ENCODE data around the gene MCC. TPM values are rescaled to one million over a fixed set of nuclear protein-coding genes. Genes with fewer than 3 reads are reported as not detected.

Gene MCC
- total RNA-seq, 2 experiments from 2014 or later, result 0.25 TPM; not detected in 1

DNA sequence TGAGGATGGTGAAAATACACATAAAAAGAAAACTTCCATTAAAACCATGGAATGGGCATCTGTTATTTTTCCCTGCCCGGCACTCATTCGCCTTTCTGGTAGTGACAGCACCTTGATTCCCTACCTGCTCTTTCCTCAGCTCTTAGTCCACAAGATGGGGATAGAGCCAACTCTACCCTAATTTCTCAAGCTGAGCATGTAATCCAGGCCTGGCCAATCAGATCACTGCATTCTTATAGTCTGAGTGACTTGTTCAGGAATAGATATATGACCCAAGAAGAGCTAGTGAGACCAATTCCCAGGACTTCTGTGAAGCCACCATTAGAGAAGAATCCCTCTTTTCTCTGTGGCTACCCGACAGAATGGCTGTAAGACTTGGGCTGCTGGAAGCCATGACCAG lies 111.6 kb downstream of the MCC start:
- H3K9me3 ChIP-seq (ENCODE audit: low read length), result no peaks in the 10 kb centered on the region
- H3K4me2 ChIP-seq (ENCODE audit: low read length), result no peak overlapping the region
- H4K20me1 ChIP-seq (ENCODE audit: insufficient read depth, low read length), result no peaks in the 10 kb centered on the region
- H3K9me2 ChIP-seq (ENCODE audit: insufficient read depth, low read length), result no peaks in the 10 kb centered on the region
- intact Hi-C loops (cut with micrococcal nuclease; ENCODE audit: unreplicated experiment), result no loop called here
- no peaks in the 10 kb centered on the region for H3K4me1 ChIP-seq (ENCODE audit: insufficient read depth, low read length, poor library complexity, severe bottlenecking)
- H3K27ac ChIP-seq (ENCODE audit: low read depth, low read length, poor library complexity, severe bottlenecking), result no peak overlapping the region
- H3K36me3 ChIP-seq (ENCODE audit: insufficient read depth, low read length), result no peaks in the 10 kb centered on the region
- BruUV-seq (replicated peaks), result no TSS peak
- no peak for DNase-seq (ENCODE audit: low spot score)
- POLR2A ChIA-PET, result interaction anchor here (0.6 kb wide), 1 partner anchor 941 kb away, joined by 4 read pairs; no protein-coding TSS in a partner anchor
- H2AFZ ChIP-seq (ENCODE audit: low read length), result no peak overlapping the region
- TF ChIP-seq EZH2phosphoT487 (IDR thresholded peaks at IDR 0.05; ENCODE audit: borderline replicate concordance, low read depth, low read length), result no peak
- TF ChIP-seq, protein P1, sequence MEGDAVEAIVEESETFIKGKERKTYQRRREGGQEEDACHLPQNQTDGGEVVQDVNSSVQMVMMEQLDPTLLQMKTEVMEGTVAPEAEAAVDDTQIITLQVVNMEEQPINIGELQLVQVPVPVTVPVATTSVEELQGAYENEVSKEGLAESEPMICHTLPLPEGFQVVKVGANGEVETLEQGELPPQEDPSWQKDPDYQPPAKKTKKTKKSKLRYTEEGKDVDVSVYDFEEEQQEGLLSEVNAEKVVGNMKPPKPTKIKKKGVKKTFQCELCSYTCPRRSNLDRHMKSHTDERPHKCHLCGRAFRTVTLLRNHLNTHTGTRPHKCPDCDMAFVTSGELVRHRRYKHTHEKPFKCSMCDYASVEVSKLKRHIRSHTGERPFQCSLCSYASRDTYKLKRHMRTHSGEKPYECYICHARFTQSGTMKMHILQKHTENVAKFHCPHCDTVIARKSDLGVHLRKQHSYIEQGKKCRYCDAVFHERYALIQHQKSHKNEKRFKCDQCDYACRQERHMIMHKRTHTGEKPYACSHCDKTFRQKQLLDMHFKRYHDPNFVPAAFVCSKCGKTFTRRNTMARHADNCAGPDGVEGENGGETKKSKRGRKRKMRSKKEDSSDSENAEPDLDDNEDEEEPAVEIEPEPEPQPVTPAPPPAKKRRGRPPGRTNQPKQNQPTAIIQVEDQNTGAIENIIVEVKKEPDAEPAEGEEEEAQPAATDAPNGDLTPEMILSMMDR (conservative IDR thresholded peaks at IDR 0.05; ENCODE audit: low read length), result no peak
- CTCF ChIA-PET (ENCODE audit: unreplicated experiment), result interaction anchor here (0.6 kb wide), 1 partner anchor 40 kb away, joined by 3 read pairs; no protein-coding TSS in a partner anchor
- no peaks in the 10 kb centered on the region for H3K79me2 ChIP-seq (ENCODE audit: insufficient read depth, low read depth, low read length)
- H3K4me3 ChIP-seq (ENCODE audit: low read depth, low read length, poor library complexity, severe bottlenecking), result no peak overlapping the region

- Histone ChIP-seq H3K79me2 (ENCODE audit: insufficient read depth, low read depth, low read length) (no peaks in the 10 kb centered on the region), H2AFZ (ENCODE audit: low read length) (no peak overlapping the region), H3K4me3 (ENCODE audit: low read depth, low read length, poor library complexity, severe bottlenecking) (no peak overlapping the region), H3K36me3 (ENCODE audit: insufficient read depth, low read length) (no peaks in the 10 kb centered on the region), H3K27ac (ENCODE audit: low read depth, low read length, poor library complexity, severe bottlenecking) (no peak overlapping the region), H4K20me1 (ENCODE audit: insufficient read depth, low read length) (no peaks in the 10 kb centered on the region), H3K9me3 (ENCODE audit: low read length) (no peaks in the 10 kb centered on the region), H3K9me2 (ENCODE audit: insufficient read depth, low read length) (no peaks in the 10 kb centered on the region), H3K4me1 (ENCODE audit: insufficient read depth, low read length, poor library complexity, severe bottlenecking) (no peaks in the 10 kb centered on the region), H3K4me2 (ENCODE audit: low read length) (no peak overlapping the region)
- BruUV-seq (replicated peaks), result no TSS peak
- TF ChIP-seq EZH2phosphoT487 (IDR thresholded peaks at IDR 0.05; ENCODE audit: borderline replicate concordance, low read depth, low read length), result no peak
- TF ChIP-seq, protein P1 (conservative IDR thresholded peaks at IDR 0.05; ENCODE audit: low read length), result no peak
- intact Hi-C loops (cut with micrococcal nuclease; ENCODE audit: unreplicated experiment), result no loop called here
- DNase-seq (ENCODE audit: low spot score), result no peak
- POLR2A ChIA-PET, result interaction anchor here (0.6 to 2.0 kb wide), 6 partner anchors 20 to 691 kb away, joined by 3 to 9 read pairs (median 6); partner anchors contain the start of gene YTHDC2
- CTCF ChIA-PET (ENCODE audit: unreplicated experiment), result no interaction called here
These were observed 112.7 kb downstream of the MCC start for GRCh38 chr5:113375480-113376060.

DNA sequence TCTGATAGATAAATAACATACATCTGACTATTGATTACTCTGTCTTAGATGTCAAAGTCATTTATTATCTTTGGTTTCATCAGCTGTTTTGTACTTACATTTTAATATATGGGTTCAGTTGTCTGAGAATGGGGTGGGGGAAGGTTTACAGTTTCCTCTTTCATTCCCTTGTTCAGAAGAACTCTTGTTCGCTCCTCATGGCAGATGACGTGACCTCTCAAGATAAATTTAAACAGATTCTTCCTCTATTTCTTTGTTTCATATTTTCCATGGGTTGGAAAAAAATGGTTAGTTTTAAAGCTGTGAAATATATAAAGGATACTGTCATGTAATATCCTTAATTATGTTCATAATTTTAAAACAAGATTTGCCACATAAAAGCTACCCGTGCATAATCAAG lies 114.8 kb downstream of the MCC start:
- Histone ChIP-seq H3K27ac (ENCODE audit: low read depth, low read length, poor library complexity, severe bottlenecking) (no peak overlapping the region), H3K4me2 (ENCODE audit: low read length) (no peak overlapping the region), H4K20me1 (ENCODE audit: insufficient read depth, low read length) (no peaks in the 10 kb centered on the region), H3K4me3 (ENCODE audit: low read depth, low read length, poor library complexity, severe bottlenecking) (no peak overlapping the region), H3K79me2 (ENCODE audit: insufficient read depth, low read depth, low read length) (no peaks in the 10 kb centered on the region), H3K9me2 (ENCODE audit: insufficient read depth, low read length) (no peaks in the 10 kb centered on the region), H3K9me3 (ENCODE audit: low read length) (no peaks in the 10 kb centered on the region), H3K36me3 (ENCODE audit: insufficient read depth, low read length) (no peaks in the 10 kb centered on the region), H3K4me1 (ENCODE audit: insufficient read depth, low read length, poor library complexity, severe bottlenecking) (no peaks in the 10 kb centered on the region), H2AFZ (ENCODE audit: low read length) (no peak overlapping the region)
- intact Hi-C loops (cut with micrococcal nuclease; ENCODE audit: unreplicated experiment), result no loop called here
- ChIA-PET POLR2A (interaction anchor here (0.8 to 1.0 kb wide), 3 partner anchors 13 to 21 kb away, joined by 3 to 4 read pairs (median 3); no protein-coding TSS in a partner anchor), CTCF (ENCODE audit: unreplicated experiment) (no interaction called here)
- no TSS peak for BruUV-seq (replicated peaks)
- DNase-seq (ENCODE audit: low spot score), result no peak
- TF ChIP-seq EZH2phosphoT487 (IDR thresholded peaks at IDR 0.05; ENCODE audit: borderline replicate concordance, low read depth, low read length), result no peak
- TF ChIP-seq, protein P1 (conservative IDR thresholded peaks at IDR 0.05; ENCODE audit: low read length), result no peak
